B cell (primary cell): ENCODE measurements around the gene TSC22D2. TPM values are rescaled to one million over a fixed set of nuclear protein-coding genes. Genes with fewer than 3 reads are reported as not detected.

Experiments
- ATAC-seq: fragments of 200-7000 bp; cut with Tn5 transposase; one replicate; pipeline ENCODE4 v1.10.0; 2021; ENCODE audit warnings: low read depth, mild to moderate bottlenecking, moderate number of reproducible peaks, moderate library complexity
- CTCF ChIA-PET: fragments of 350-600 bp; sonication (Branson Sonifier 250); formaldehyde crosslinking; loops from one replicate; lab custom pipeline; 2021; ENCODE audit warnings: antibody characterized with exemption, inconsistent platforms; lab: Charles Lee
- POLR2A ChIA-PET: fragments of 350-600 bp; sonication (Branson Sonifier 250); formaldehyde crosslinking; loops from one replicate; lab custom pipeline; 2021; ENCODE audit warnings: antibody characterized with exemption; lab: Charles Lee
- DNase-seq: peaks from one replicate; pipeline ENCODE4 v3.0.0; 2013
- H2AFZ ChIP-seq: 2 replicates; pipeline ENCODE4 v1.6.1; 2012; ENCODE audit warnings: mild to moderate bottlenecking, low read depth, low read length; ENCODE audit not compliant: insufficient read depth, poor library complexity, severe bottlenecking
- H3K27ac ChIP-seq, 2 donors: 1 replicate in 1 of 2; 2 replicates in 1 of 2; pipeline ENCODE4 v1.5.1; 2012 to 2013; ENCODE audit warnings: low read length in 2 of 2, mild to moderate bottlenecking in 2 of 2, moderate library complexity in 1 of 2
- H3K27me3 ChIP-seq, 4 experiments: fragments of 200-600 bp in 1 of 4; sonication (generic) in 1 of 4; replicated peaks in 1 of 4; 1 replicate in 2 of 4; 2 replicates in 2 of 4; pipeline versions ENCODE4 v1.6.1 to v1.7.0; 2013 to 2016; ENCODE audit warnings: low read length in 3 of 4, mild to moderate bottlenecking in 2 of 4, mixed read lengths in 1 of 4, moderate library complexity in 1 of 4; ENCODE audit not compliant: insufficient read depth in 4 of 4, control insufficient read depth in 3 of 4; ENCODE audit errors: control extremely low read depth in 1 of 4
- H3K36me3 ChIP-seq, 2 experiments: replicated peaks in 1 of 2; 1 replicate in 1 of 2; 2 replicates in 1 of 2; pipeline versions ENCODE4 v1.6.1 to v1.7.1; 2013; ENCODE audit warnings: low read length in 1 of 2; ENCODE audit not compliant: insufficient read depth in 2 of 2, control insufficient read depth in 1 of 2; ENCODE audit errors: control extremely low read depth in 1 of 2, extremely low read depth in 1 of 2
- H3K4me1 ChIP-seq, 2 donors: fragments of 200-600 bp in 1 of 2; sonication (generic) in 1 of 2; 1 replicate in 1 of 2; 2 replicates in 1 of 2; pipeline versions ENCODE4 v1.5.1 to v1.6.1; 2013 to 2017; ENCODE audit warnings: low read length in 2 of 2; ENCODE audit not compliant: control insufficient read depth in 2 of 2, insufficient read depth in 2 of 2
- H3K4me2 ChIP-seq: replicated peaks from 2 replicates; pipeline ENCODE3; 2012; ENCODE audit warnings: mild to moderate bottlenecking, low read depth, low read length; ENCODE audit not compliant: poor library complexity, severe bottlenecking
- H3K4me3 ChIP-seq, 5 experiments: fragments of 200-600 bp in 1 of 5; sonication (generic) in 1 of 5; 1 replicate in 3 of 5; 2 replicates in 2 of 5; pipeline versions ENCODE4 v1.5.1 to v1.7.0; 2011 to 2016; ENCODE audit warnings: low read length in 4 of 5, mild to moderate bottlenecking in 4 of 5, low read depth in 2 of 5, control low read depth in 1 of 5, moderate library complexity in 1 of 5; ENCODE audit not compliant: insufficient read depth in 1 of 5; ENCODE audit errors: control extremely low read depth in 1 of 5, extremely low read depth in 1 of 5
- H3K79me2 ChIP-seq: fragments of 200-600 bp; sonication (generic); one replicate; pipeline ENCODE4 v1.6.0; 2016; ENCODE audit warnings: low read length; ENCODE audit not compliant: control insufficient read depth, insufficient read depth
- H3K9ac ChIP-seq: fragments of 200-600 bp; sonication (generic); 2 replicates; pipeline ENCODE4 v1.6.1; 2017; ENCODE audit warnings: mild to moderate bottlenecking, low read length, moderate library complexity
- H3K9me3 ChIP-seq, 3 donors: one replicate each; pipeline versions ENCODE4 v1.6.1 to v1.7.1; 2013; ENCODE audit warnings: low read length in 2 of 3; ENCODE audit not compliant: control insufficient read depth in 2 of 3, insufficient read depth in 1 of 3; ENCODE audit errors: control extremely low read depth in 1 of 3
- H4K20me1 ChIP-seq: 2 replicates; pipeline ENCODE4 v1.6.0; 2012; ENCODE audit warnings: mild to moderate bottlenecking, low read length; ENCODE audit not compliant: insufficient read depth, control insufficient read depth, poor library complexity, severe bottlenecking
- H3K27ac Mint-ChIP-seq: one replicate; pipeline ENCODE4 v1.8.0; 2021; ENCODE audit warnings: mixed read lengths
- H3K27me3 Mint-ChIP-seq: one replicate; pipeline ENCODE4 v1.8.0; 2021; ENCODE audit warnings: mixed read lengths
- H3K4me1 Mint-ChIP-seq: one replicate; pipeline ENCODE4 v1.8.0; 2021; ENCODE audit warnings: mixed read lengths
- H3K4me3 Mint-ChIP-seq: one replicate; pipeline ENCODE4 v1.8.0; 2021; ENCODE audit warnings: mixed read lengths
- H3K9me3 Mint-ChIP-seq: one replicate; pipeline ENCODE4 v1.8.0; 2022; ENCODE audit warnings: mixed read lengths; ENCODE audit not compliant: insufficient read depth
- EZH2 ChIP-seq: IDR thresholded peaks from 2 replicates; pipeline ENCODE4 v1.6.1; 2012; ENCODE audit warnings: borderline replicate concordance, low read depth, mild to moderate bottlenecking, moderate library complexity, low read length; ENCODE audit not compliant: insufficient read depth, poor library complexity, severe bottlenecking
- WGBS: methylation state at CpG from one replicate; pipeline ENCODE4 v1.1.5; 2013; ENCODE audit warnings: missing lambda C conversion rate; ENCODE audit not compliant: insufficient coverage; 5-methylcytosine and 5-hydroxymethylcytosine counted together
- intact Hi-C: fragments of 100-400 bp; cut with micrococcal nuclease; formaldehyde crosslinking; loops from one replicate; pipeline ENCODE4 v1.10.0; 2022
- polyA plus RNA-seq: library from polyadenylated mRNA; depleted of rRNA; stranded (reverse); fragments of >200 nt; gene quantifications from 2 replicates; pipeline ENCODE4 v1.2.3, GENCODE V29; 2012
- total RNA-seq, 2 donors: library from RNA; stranded (reverse); fragments of 120-200 nt in 1 of 2; gene quantifications; 1 replicate in 1 of 2; 2 replicates in 1 of 2; pipeline versions ENCODE4 v1.2.3 to v1.2.4, GENCODE V29; 2013 to 2022
- TF ChIP-seq, protein P1 (sequence below): fragments of 200-600 bp; IDR thresholded peaks from one replicate; pipeline ENCODE4 v1.8.0; 2022; ENCODE audit warnings: antibody characterized with exemption, mild to moderate bottlenecking

TSC22D2 gene
- total and polyA plus RNA-seq, 2 donors (not counting 1 experiment from before 2014, with no cell fraction given): 17.2 to 45.9 TPM

DNA sequence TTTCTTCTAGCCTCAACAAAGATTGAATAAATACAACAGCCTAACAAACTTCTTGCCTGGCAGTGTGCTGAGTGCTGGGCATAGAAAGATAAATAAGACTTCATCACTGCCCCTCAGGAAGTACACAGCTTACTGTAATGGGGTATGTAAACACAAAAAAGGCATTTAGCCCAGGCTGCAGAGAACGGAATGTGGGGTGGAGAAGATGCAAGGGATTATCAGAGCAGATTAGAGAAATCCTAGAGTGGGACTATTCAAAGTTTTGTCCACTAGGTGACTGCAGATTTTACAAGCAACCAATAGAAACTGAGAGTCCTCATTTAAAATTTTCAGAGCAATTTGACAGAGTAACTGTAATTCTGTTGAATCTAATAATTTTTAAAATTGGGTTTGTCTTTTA lies 35.4 kb upstream of the TSC22D2 start:
- Histone ChIP-seq H3K79me2 (no peaks in the 10 kb centered on the region), H2AFZ (peak overlapping the region; percentile 17), H3K9ac (no peak overlapping the region), H3K4me2 (no peak overlapping the region), H3K27me3 (no peaks in the 10 kb centered on the region), H3K4me3 (no peak overlapping the region), H3K36me3 (no peaks in the 10 kb centered on the region), H3K27ac (no peak overlapping the region), H3K4me1 (peaks cover 3 to 4% of the 10 kb centered on the region in 2 donors), H4K20me1 (no peaks in the 10 kb centered on the region), H3K9me3 (peaks cover 0 to 1% (median 0%) of the 10 kb centered on the region in 3 donors)
- H3K9me3 Mint-ChIP-seq: no peaks in the 10 kb centered on the region
- no CpG with 5 or more reads among the region's 1 CpG for WGBS
- ATAC-seq (no peak), DNase-seq (peak; percentile 30)
- TF ChIP-seq, protein P1, sequence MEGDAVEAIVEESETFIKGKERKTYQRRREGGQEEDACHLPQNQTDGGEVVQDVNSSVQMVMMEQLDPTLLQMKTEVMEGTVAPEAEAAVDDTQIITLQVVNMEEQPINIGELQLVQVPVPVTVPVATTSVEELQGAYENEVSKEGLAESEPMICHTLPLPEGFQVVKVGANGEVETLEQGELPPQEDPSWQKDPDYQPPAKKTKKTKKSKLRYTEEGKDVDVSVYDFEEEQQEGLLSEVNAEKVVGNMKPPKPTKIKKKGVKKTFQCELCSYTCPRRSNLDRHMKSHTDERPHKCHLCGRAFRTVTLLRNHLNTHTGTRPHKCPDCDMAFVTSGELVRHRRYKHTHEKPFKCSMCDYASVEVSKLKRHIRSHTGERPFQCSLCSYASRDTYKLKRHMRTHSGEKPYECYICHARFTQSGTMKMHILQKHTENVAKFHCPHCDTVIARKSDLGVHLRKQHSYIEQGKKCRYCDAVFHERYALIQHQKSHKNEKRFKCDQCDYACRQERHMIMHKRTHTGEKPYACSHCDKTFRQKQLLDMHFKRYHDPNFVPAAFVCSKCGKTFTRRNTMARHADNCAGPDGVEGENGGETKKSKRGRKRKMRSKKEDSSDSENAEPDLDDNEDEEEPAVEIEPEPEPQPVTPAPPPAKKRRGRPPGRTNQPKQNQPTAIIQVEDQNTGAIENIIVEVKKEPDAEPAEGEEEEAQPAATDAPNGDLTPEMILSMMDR: peak; percentile 54
- TF ChIP-seq EZH2: no peak
- ChIA-PET POLR2A (no interaction called here), CTCF (interaction anchor here (1.1 kb wide), 1 partner anchor 35 kb away, joined by 3 read pairs; the partner anchor contains the start of gene TSC22D2)
- no peaks in the 10 kb centered on the region for H3K27me3 Mint-ChIP-seq
- no peak overlapping the region for H3K4me3 Mint-ChIP-seq
- intact Hi-C loops: loop anchor here (2.0 to 5.0 kb wide), 2 partner anchors 20 to 35 kb away; partner anchors contain the start of gene TSC22D2
- no peak overlapping the region for H3K27ac Mint-ChIP-seq
- H3K4me1 Mint-ChIP-seq: peaks cover 16% of the 10 kb centered on the region

DNA sequence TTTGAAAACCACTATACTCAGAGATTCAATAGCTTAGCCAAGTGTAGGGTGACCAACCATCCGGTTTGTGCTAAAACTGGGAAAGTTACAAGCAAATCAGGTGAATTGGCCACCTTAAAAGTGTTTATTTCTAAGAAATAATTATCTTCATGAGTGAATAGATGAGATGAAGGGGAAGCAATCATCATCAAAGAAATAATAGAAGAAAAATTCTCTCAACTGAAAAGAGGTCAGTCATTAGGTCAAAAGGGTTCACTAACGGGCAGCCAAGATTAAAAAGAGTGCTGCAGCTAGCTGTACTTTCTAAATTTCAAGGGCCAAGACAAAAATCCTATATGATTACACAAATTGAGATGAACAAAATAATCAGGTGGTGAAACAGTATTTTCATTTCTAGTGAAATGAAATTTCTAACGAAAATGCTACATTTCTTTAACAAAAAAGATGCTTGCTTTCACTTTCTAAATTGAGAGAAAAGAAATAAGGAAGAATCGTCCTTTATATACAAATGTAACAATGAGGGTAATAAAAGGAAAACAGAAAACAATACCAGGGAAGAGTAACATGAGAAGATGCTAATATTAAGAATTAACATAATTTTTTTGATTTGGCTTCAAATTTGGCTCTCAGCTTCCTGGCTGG lies 34.7 kb upstream of the TSC22D2 start:
- Histone ChIP-seq H3K27me3 (no peaks in the 10 kb centered on the region), H4K20me1 (no peaks in the 10 kb centered on the region), H3K36me3 (no peaks in the 10 kb centered on the region), H3K4me1 (peaks cover 3 to 4% of the 10 kb centered on the region in 2 donors), H3K4me3 (peak overlapping the region in 3 of 5 experiments; percentile 17 to 56 (median 21)), H3K79me2 (no peaks in the 10 kb centered on the region), H3K9ac (peak overlapping the region; percentile 45), H3K9me3 (peaks cover 0 to 1% (median 0%) of the 10 kb centered on the region in 3 donors), H3K4me2 (peak overlapping the region; percentile 56), H3K27ac (no peak overlapping the region), H2AFZ (peak overlapping the region; percentile 63)
- TF ChIP-seq, protein P1: no peak
- TF ChIP-seq EZH2: no peak
- Mint-ChIP-seq H3K27me3 (no peaks in the 10 kb centered on the region), H3K9me3 (no peaks in the 10 kb centered on the region), H3K27ac (no peak overlapping the region), H3K4me3 (peak overlapping the region; percentile 73), H3K4me1 (peaks cover 16% of the 10 kb centered on the region)
- POLR2A ChIA-PET: no interaction called here
- WGBS: no CpG with 5 or more reads among the region's 4 CpGs
- no peak for ATAC-seq
- peak; percentile 14 for DNase-seq
- CTCF ChIA-PET: interaction anchor here (0.5 to 1.1 kb wide), 2 partner anchors 34 to 79 kb away, joined by 3 read pairs; partner anchors contain the start of gene TSC22D2
- intact Hi-C loops: loop anchor here (2.0 to 5.0 kb wide), 2 partner anchors 19 to 34 kb away; partner anchors contain the start of gene TSC22D2
